ENCODE data around the gene IGSF11.
"Not testable (repeated sequence)": the region's sequence is repeated elsewhere in the genome, so short reads cannot be mapped to it uniquely, and the experiment has no call there.

IGSF11 gene

GRCh38 chr3:119034256-119035013 lies at the start of gene IGSF11:
IGSF11 (minus strand) TSS chr3:119034846; CDS start chr3:119034582, 264 bp downstream.
- DNase-seq (ENCODE audit: low read depth), result peak; percentile 69

GRCh38 chr3:119080364-119080763 lies 45.7 kb upstream of the IGSF11 start:
- DNase-seq (ENCODE audit: low read depth), result no peak

GRCh38 chr3:119073258-119074001 lies 38.8 kb upstream of the IGSF11 start:
- no peak for DNase-seq (ENCODE audit: low read depth)

- DNase-seq (ENCODE audit: low read depth), result not testable (repeated sequence)
Observed at GRCh38 chr3:119072451-119072850, 37.8 kb upstream of the IGSF11 start.

GRCh38 chr3:119069725-119070124 lies 35.1 kb upstream of the IGSF11 start:
- DNase-seq (ENCODE audit: low read depth), result no peak

GRCh38 chr3:119063471-119063870 lies 28.8 kb upstream of the IGSF11 start:
- no peak for DNase-seq (ENCODE audit: low read depth)

GRCh38 chr3:119062892-119063291 lies 28.2 kb upstream of the IGSF11 start:
- DNase-seq (ENCODE audit: low read depth), result no peak

GRCh38 chr3:119044593-119044992 lies 9.9 kb upstream of the IGSF11 start:
- no peak for DNase-seq (ENCODE audit: low read depth)

- DNase-seq (ENCODE audit: low read depth), result no peak
Observed at GRCh38 chr3:119042162-119042561, 7.5 kb upstream of the IGSF11 start.

GRCh38 chr3:119035014-119035346 lies 334 bp upstream of the IGSF11 start:
- no peak for DNase-seq (ENCODE audit: low read depth)

- no peak for DNase-seq (ENCODE audit: low read depth)
Observed at GRCh38 chr3:119033393-119034255, 1.0 kb downstream of the IGSF11 start.

GRCh38 chr3:119025171-119025795 lies 9.4 kb downstream of the IGSF11 start:
- no peak for DNase-seq (ENCODE audit: low read depth)

- DNase-seq (ENCODE audit: low read depth), result no peak
Observed at GRCh38 chr3:119019767-119020518, 14.7 kb downstream of the IGSF11 start.

- no peak for DNase-seq (ENCODE audit: low read depth)
Observed at GRCh38 chr3:119018690-119019463, 15.8 kb downstream of the IGSF11 start.

- no peak for DNase-seq (ENCODE audit: low read depth)
Observed at GRCh38 chr3:119015942-119016341, 18.7 kb downstream of the IGSF11 start.

GRCh38 chr3:119013951-119014350 lies 20.7 kb downstream of the IGSF11 start:
- no peak for DNase-seq (ENCODE audit: low read depth)

- DNase-seq (ENCODE audit: low read depth), result no peak
Observed at GRCh38 chr3:119011528-119011927, 23.1 kb downstream of the IGSF11 start.

- DNase-seq (ENCODE audit: low read depth), result no peak
Observed at GRCh38 chr3:118997190-118997589, 37.5 kb downstream of the IGSF11 start.

- DNase-seq (ENCODE audit: low read depth), result no peak
Observed at GRCh38 chr3:118991775-118992174, 42.9 kb downstream of the IGSF11 start.

GRCh38 chr3:118990823-118991560 lies 43.7 kb downstream of the IGSF11 start:
- DNase-seq (ENCODE audit: low read depth), result no peak

Measured in activated T-cell treated with anti-CD3 and anti-CD28 coated beads for 48 hours (primary cell).